GM18511 (cell line): ENCODE results near the gene EFCAB7.
A peak's percentile ranks its signal among the peaks of the same experiment; 100 is the strongest.
"Not testable (repeated sequence)": the region's sequence is repeated elsewhere in the genome, so short reads cannot be mapped to it uniquely, and the experiment has no call there.

Experiments used
- ATAC-seq: cut with Tn5 transposase; IDR thresholded peaks from one replicate; pipeline ENCODE4 v1.9.1; 2021; ENCODE audit warnings: mild to moderate bottlenecking, moderate library complexity; ENCODE audit not compliant: unreplicated experiment

EFCAB7 gene

DNA sequence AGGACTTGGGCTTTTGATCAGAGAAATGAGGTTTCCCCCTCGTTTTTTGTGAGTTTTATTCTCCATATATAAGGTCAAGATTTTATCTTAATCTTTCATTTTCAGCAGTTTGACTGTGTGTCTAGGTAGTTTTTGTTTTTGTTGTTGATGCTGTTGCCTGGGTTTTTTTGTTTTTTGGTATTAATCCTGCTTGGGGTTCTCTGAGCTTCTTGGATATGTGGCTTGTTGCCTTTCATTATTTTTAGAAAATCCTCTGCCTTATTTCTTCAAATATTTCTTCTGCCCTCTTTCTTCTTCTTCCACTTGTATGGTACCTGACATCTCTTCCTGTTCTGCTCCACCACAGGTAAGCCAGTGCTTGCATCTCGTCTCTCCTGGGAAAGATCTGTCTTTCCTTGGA is 25.0 kb downstream of the EFCAB7 start:
- no peak for ATAC-seq

DNA sequence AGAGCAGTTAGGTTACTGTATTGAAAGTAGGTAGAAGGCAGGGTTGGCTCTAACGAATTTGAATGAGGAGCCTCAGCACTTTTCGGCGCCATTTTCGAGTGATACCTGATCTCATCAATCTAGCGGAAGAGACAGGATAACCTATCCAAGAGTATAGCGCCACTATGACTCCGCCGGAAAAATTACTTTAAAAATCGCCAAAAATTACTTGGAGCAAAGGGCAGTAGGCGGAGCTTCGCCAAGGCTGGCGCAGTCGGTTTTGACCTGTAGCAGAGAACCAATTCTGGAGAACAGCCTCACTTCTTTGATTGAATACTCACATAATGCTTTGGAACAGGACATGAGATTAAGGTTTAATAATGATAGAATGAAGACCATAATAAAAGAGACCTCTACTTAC is 25.6 kb downstream of the EFCAB7 start:
- no peak for ATAC-seq

DNA sequence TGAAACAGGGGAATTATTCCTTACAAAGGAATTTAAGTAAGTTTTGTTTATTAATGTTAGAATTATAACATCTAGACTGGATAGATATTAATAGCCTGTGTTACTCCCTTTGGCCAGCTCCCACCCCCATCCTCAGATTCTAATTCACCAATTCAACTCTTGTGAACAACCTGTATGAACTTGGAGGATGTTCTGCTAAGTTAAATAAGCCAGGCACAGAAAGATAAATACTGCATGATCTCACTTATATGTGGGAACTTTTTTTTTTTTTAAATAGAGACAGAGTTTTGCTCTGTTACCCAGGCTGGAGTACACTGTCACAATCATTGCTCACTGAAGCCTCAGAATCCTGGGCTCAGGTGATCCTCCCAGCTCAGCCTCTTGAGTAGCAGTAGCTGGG is 32.2 kb downstream of the EFCAB7 start:
- ATAC-seq: no peak

DNA sequence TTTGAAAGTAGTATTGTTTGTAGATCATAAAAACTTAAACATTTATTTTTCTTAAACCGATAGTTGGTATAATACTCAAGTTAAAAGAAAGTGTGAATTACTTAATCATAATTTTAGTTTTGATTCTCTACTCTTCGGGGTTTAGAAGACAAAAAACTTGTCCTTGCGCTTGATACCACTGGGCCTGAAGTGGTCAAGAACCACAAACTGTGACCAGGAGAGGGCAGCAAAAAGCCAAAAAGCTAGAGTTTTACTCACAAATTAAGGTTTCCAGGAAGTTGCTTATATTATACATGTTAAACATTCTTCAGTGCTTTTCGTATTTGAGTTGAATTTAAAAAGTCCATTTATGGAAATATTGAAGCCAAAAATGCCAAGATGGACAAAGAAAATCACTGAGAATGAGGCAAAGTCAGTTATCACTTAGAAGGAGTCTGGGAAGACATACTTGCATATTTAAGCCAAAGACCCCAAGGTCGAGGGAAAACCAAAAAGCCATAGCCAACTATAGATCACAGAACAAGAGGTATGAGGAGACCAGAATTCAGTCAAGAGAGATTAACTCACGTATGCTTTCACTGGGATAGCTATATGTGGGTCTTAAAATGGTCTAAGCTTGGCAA is 34.2 kb downstream of the EFCAB7 start:
- no peak for ATAC-seq

DNA sequence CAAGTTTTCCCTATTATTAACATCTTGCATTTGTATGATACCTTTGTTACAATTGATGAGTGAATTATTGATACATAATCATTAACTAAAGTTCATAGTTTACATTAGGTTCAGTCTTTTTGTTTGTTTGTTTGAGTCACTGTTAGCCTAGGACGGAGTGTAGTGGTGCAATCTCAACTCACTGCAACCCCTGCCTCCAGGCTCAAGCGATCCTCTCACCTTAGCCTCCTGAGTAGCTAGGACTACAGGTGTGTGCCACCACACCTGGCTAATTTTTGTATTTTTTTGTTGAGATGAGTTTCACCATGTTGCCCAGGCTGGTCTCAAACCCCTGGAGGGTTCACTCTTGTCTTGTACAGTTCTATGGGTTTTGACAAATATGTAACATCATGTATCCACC is 36.0 kb downstream of the EFCAB7 start:
- no peak for ATAC-seq

DNA sequence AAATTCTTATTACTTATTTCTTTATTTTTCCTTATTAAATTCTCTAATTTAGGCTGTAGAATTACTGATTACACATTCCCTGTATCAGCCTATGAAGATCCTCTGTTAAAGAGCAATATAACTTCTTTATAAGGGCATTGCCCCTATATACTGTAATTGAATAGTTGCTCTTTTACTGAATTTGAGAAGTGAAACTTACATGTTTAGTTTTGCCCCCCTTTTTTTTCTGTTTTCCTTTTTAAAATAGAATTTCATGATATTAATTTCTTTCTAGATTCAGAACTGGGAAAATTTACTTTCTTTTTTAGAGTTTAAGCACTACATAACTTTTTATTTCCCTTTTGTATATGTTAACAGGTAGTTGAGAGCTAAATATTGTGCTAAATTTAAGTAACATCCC is 40.4 kb downstream of the EFCAB7 start:
- ATAC-seq: no peak

DNA sequence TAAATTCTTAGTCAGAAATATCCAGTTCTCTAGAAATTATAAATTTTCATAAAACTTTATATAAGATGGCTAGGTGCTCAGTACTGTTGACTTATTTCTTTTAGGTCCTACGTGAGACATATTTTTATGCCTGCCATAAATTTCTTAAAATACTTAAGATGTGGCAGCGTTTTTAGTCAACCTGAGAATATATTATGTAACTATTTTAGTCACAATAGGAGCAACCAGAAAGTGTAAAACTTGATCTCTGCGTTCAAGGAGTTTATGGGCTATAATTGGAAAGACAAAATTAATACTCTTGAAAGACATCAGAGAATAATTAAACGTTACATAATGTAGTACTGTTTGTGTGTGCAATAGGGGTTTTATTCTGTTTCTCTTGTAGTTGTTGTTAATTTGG is 45.7 kb downstream of the EFCAB7 start:
- no peak for ATAC-seq

DNA sequence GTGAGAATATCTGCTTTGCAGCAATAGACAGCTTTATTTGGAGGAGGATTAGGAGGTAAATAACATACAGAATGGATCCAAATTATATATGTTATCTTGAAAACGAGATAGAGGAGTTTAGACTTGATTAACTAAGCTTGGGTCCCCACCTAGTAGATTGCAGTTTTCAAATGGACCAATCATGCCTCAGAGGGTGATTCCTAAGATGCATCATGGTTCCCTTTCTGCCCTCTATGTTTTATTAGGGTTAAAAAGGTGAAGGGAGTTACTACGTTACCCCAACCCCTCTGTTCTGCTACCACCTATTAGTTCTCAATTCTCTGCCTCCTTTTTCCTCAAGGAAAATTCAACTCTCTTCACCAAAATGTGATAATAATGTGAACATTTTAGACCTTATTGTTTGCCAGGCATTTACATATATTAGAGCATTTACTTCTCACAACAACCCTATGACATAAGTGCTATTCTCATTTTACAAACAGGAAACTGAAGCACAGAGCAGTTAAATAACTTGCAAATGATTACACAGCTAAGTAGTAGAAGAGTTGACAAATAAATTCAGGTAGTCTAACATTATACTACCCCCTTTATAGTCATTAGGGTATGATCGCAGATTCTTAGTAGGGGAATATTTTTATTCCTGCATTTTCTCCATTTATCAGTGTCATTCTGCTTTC is 46.5 kb downstream of the EFCAB7 start:
- no peak for ATAC-seq

DNA sequence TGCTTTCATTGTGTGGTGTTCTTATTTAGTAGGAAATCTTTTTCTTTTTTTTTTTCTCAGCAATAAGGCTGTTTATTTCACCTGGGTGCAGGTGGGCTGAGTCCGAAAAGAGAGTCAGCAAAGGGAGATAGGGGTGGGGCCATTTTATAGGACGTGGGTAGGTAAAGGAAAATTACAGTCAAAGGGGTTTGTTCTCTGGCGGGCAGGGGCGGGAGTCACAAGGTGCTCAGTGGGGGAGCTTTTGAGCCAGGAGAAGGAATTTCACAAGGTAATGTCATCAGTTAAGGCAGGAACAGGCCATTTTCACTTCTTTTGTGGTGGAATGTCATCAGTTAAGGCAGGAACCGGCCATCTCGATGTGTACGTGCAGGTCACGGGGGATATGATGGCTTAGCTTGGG is 49.4 kb downstream of the EFCAB7 start:
- not testable (repeated sequence) for ATAC-seq

DNA sequence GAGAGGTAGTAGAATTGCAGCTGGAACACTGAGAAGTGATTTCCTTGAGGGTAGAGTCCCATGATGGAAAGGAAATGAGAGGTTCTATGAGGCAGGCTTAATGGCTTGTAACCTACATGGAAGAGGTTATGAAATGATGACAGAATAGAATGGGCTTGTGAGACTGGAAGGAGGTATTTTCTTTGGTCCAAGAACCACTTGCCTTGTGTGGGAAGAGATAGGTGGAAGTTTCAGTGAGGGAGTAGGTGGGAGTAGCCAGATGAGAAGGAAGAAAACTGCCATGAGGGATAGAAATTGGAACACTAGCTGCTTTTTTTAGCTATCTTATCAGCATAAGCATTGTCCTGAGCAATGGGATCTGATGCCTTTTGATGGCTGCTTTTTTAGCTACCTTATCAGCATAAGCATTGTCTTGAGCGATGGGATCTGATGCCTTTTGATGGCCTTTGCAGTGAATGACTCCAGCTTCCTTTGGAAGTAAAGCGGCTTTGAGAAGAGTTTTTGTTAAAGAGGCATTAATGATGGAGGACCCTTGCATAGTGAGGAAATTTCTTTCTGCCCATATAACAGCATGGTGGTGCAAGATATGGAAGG is 51.0 kb downstream of the EFCAB7 start:
- not testable (repeated sequence) for ATAC-seq

DNA sequence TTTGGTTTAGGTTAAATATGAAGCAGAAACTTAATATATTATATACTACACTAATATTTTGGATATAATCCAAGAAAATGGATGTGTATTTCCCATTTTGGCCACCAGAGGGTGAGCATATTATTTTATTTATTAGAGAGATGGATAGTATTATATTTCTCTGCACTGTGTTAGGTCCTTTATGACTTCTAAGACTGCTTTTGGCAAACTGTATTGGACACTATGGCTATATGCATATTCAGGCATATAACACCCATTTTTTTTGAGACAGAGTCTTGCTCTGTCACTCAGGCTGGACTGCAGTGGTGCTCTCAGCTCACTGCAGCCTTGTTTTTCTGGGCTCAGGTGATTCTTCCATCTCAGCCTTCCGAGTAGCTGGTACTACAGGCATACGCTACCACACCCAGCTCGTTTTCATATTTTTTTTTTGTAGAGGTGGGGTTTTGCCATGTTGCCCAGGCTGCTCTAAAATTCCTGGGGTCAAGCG is 52.1 kb downstream of the EFCAB7 start:
- no peak for ATAC-seq

DNA sequence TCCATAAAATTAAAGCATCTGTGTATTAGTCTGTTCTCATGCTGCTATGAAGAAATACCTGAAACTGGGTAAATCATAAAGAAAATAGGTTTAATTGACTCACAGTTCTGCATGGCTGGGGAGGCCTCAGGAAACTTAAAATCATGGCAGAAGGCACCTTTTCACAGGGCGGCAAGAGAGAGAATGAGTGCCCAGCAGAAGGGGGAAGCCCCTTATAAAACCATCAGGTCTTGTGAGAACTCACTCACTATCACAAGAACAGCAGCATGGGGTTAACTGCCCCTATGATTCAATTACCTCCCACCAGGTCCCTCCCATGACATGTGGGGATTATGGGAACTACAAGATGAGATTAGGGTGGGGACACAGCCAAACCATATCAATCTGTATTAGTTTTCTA is 63.0 kb downstream of the EFCAB7 start:
- ATAC-seq: not testable (repeated sequence)

DNA sequence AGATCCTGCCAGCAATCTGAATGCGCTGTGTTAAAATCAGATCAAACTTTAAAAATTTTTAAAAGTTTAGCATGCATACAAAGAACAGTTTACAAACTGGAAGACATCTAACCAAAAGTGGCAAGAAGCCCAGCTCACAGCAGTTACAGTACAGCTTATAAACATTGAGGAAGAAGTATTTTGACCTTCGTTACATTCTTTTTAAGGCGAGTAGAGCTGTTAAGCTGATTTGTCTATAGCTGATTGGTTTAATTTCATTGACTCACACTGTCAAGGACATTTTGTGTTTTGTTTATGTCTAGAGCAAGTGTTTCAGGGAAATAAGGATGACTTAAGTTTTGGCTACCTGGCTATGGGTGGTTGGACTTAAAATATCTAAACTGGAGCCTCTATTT is 66.8 kb downstream of the EFCAB7 start:
- ATAC-seq: no peak

DNA sequence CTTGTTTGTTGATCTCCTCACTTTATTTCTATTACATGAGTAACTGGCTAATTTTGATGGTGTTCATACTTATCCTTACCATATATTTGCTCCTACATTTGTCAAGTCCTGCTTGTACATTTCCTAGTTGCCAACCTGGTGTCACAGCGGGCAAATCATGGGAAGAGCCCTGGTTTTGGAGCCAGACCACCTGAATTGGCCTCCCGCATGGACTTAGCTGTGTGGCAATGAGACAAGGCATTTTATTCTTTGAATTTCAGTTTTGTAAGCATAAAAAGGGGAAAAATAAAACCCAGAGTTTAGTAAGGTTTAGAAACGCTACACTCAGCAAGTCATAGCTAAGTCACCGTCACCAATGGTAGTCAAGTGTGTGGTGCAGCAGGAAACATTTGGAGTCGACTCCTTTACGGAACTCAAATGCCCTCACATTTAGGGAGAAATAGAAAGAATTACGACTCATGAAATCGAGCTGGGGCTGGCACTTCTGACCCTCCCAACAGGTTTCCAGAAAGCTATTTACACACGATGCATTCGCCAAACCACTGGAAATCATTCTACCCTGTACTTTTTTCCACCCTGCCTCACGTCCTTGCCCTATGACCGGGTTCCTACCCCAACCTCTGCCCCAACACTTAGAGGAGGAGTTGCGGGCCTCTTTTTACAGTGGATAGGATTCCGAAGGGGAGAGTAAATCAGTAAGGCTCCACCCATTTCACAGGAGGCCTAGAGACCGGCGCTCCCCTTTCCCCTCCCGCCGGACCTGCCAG is 69.4 kb downstream of the EFCAB7 start:
- no peak for ATAC-seq

DNA sequence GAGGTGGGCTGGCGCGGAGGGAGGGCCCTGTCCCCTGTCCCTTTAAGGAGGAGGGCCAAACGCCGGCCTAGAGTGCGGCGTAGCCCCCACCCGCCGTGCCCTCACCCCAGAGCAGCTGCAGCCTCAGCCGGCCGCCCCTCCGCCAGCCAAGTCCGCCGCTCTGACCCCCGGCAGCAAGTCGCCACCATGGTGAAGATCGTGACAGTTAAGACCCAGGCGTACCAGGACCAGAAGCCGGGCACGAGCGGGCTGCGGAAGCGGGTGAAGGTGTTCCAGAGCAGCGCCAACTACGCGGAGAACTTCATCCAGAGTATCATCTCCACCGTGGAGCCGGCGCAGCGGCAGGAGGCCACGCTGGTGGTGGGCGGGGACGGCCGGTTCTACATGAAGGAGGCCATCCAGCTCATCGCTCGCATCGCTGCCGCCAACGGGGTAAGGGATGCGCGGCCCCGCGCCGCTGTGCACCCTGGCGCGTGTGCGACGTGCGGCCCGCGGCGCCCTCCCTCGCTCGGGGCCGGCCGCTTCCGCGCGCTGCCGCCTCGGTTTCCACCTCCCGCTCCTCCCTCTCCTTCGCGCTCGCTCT is 70.1 kb downstream of the EFCAB7 start, which contains the start of gene PGM1:
TSS of gene PGM1 (plus strand) at position 109 of the 583 bp plus-strand sequence. CDS start at position 187, 78 bp downstream.
- peak; percentile 77 for ATAC-seq

DNA sequence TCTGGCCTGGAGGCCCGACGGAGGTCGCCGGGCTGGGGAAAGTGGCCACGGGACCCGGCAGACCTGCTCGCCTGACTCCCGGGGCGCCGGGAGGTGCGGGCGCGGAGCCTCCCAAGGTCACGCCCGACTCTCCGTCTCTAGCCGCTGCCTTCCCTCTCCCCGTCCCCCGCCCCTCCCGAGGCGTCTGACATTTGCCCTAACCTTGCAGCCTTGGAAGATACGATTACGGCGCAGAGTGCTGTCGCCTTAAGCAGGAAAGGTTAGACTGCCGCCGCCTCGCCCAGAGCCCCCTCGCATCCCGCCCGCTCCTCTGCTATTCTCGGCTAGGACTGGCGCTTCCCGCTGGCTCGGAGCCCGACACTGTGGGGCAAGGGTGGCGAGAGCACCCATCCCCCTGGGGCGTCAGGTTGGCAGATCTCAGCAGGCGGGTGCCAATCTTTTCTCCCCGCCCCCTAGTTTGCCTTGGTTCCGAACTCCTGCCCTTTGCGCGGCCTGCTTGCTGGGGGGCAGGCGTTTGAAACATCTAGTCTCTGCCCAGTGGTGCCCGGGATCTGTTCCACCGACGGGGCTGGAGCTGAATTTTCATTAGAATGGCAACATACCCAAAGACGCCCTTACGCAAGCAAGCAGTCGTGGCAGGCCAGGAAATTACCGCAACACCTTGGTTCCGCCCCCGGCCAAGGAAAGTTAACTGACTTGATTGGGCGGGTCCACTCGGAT is 70.7 kb downstream of the EFCAB7 start:
- peak; percentile 53 for ATAC-seq

DNA sequence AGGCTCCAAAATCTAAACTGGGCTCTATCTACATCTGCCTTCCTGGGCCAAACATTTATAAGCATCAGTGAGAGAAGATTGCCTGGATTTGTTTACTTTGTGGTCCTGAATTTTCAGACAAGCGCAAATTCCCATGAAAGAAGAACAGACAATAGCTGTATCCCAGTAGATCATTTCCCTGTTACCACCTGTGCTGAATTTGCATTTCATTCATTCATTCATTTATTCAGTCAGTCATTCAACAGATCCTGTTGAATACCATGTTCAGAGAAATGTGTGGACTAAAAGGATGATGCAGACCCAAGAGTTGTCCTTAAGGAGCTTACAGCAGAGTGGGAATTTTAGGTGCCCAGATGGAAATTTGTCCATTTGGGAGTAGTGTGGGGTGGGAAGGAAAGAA is 72.1 kb downstream of the EFCAB7 start:
- no peak for ATAC-seq

DNA sequence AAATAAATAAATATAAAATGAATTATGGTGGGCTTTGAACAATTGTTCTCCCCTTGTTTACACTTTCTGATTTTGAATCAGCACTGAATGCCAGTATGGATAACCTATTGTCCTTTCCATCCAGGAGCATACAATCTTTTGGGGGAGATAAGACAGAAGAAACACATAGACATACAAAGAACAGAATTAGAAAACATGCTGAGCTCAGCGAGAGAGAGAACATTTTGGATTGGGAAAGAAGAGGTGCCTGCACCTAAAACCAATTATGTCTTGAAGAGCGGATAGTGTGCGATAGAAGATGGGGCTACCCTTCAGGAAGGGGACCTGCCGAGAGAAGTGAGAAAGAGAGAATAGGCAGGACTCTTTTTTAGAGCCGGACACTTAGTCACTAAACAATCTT is 76.5 kb downstream of the EFCAB7 start:
- no peak for ATAC-seq

DNA sequence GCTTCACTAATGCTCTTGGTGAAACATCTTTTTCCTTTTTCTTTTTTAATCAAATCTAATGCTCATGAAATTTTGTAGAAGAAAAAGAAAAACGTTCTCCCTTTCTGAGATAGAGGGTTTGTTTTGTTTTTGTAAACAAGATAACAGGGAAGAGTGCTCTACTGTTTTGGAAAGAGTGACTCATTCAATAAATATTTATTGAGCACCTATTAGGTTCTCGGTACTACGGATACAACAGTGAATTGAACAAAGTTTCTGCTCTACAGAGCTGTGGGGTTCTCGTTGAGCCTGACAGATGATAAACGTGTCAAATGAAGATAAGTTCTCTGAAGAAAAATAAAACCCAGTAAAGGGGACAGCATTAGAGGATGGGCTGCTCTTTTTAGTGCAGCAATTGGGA is 76.9 kb downstream of the EFCAB7 start:
- ATAC-seq: no peak

DNA sequence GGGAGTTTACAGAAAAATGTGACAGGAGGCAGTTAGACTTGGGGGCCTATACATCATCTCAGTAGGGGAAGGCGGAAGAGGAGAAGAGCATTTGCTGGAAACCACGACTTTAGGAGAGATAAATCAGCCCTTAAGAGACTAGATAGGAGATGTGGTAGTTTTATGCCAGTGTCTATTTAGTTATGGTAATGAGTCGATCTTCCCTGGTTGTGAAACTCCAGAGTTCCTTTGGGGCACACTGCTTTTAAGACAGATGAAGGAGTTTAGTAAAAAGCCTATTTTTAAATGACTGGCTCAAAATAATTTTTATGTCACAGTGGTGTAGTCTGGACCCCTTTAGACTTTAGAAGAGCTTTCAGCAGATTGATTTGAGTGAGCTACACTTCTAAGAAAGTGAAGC is 77.7 kb downstream of the EFCAB7 start:
- no peak for ATAC-seq
